Spinal cord (tissue), 10 donors: ENCODE results near the gene SCN9A. TPM values are rescaled to one million over a fixed set of nuclear protein-coding genes. Genes with fewer than 3 reads are reported as not detected.
A peak's percentile ranks its signal among the peaks of the same experiment; 100 is the strongest.
"Not testable (repeated sequence)": the region's sequence is repeated elsewhere in the genome, so short reads cannot be mapped to it uniquely, and the experiment has no call there.

Experiments
- DNase-seq, 6 donors: peaks; one replicate each; pipeline versions ENCODE4 v3.0.0 to v3.0.0-alpha.2; 2013 to 2015; ENCODE audit warnings: low spot score in 6 of 6, low read depth in 4 of 6
- H3K27ac ChIP-seq: one replicate; pipeline ENCODE4 v1.5.1; 2013; ENCODE audit warnings: low read depth, low read length, control low read depth
- H3K27me3 ChIP-seq: one replicate; pipeline ENCODE4 v1.6.1; 2013; ENCODE audit warnings: low read length; ENCODE audit not compliant: control insufficient read depth, insufficient read depth
- H3K36me3 ChIP-seq: one replicate; pipeline ENCODE4 v1.6.1; 2013; ENCODE audit warnings: low read length; ENCODE audit not compliant: control insufficient read depth, insufficient read depth
- H3K4me1 ChIP-seq: one replicate; pipeline ENCODE4 v1.6.1; 2013; ENCODE audit warnings: low read length; ENCODE audit not compliant: control insufficient read depth, insufficient read depth
- H3K4me3 ChIP-seq: one replicate; pipeline ENCODE4 v1.5.1; 2013; ENCODE audit warnings: low read depth, low read length, control low read depth
- H3K9me3 ChIP-seq: one replicate; pipeline ENCODE4 v1.6.1; 2013; ENCODE audit warnings: low read length; ENCODE audit not compliant: control insufficient read depth, insufficient read depth
- whole genome bisulfite sequencing: methylation state at CpG from one replicate; pipeline ENCODE4 v1.1.5; 2013; ENCODE audit warnings: missing lambda C conversion rate; ENCODE audit not compliant: insufficient coverage; 5-methylcytosine and 5-hydroxymethylcytosine counted together
- polyA plus RNA-seq, 2 donors: library from polyadenylated mRNA; unstranded; fragments of 120-200 nt; gene quantifications; one replicate each; pipeline ENCODE4 v1.2.1, GENCODE V29; 2013; ENCODE audit not compliant: insufficient read length in 2 of 2
- total RNA-seq, 2 donors: library from RNA; depleted of rRNA in 1 of 2; stranded (reverse); fragments of 120-200 nt in 1 of 2; fragments of >200 nt in 1 of 2; gene quantifications; one replicate each; pipeline versions ENCODE4 v1.2.3 to v1.2.4, GENCODE V29; 2013 to 2014
- donor health status: healthy.

The SCN9A gene
- total and polyA plus RNA-seq, 4 donors = 17.6 to 94.9 (median 18.2) TPM

- no peak overlapping the region for H3K27ac ChIP-seq
- H3K9me3 ChIP-seq = no peaks in the 10 kb centered on the region
- H3K4me1 ChIP-seq = no peaks in the 10 kb centered on the region
- no peaks in the 10 kb centered on the region for H3K27me3 ChIP-seq
- peak in 1 of 6 donors; percentile 42 for DNase-seq
- H3K4me3 ChIP-seq = no peak overlapping the region
- WGBS = 100% methylated on average over 1 of the region's 3 CpGs
- no peaks in the 10 kb centered on the region for H3K36me3 ChIP-seq
Measured at GRCh38 chr2:166361351-166362153, 14.2 kb downstream of the SCN9A start.

GRCh38 chr2:166360906-166361305 is 14.8 kb downstream of the SCN9A start:
- no CpG with 5 or more reads among the region's 2 CpGs for WGBS
- H3K4me3 ChIP-seq = no peak overlapping the region
- H3K9me3 ChIP-seq = no peaks in the 10 kb centered on the region
- no peak overlapping the region for H3K27ac ChIP-seq
- DNase-seq = no peak
- H3K27me3 ChIP-seq = no peaks in the 10 kb centered on the region
- H3K36me3 ChIP-seq = no peaks in the 10 kb centered on the region
- no peaks in the 10 kb centered on the region for H3K4me1 ChIP-seq

- Histone ChIP-seq H3K4me1 (no peaks in the 10 kb centered on the region), H3K27me3 (no peaks in the 10 kb centered on the region), H3K36me3 (no peaks in the 10 kb centered on the region), H3K9me3 (no peaks in the 10 kb centered on the region), H3K27ac (no peak overlapping the region), H3K4me3 (no peak overlapping the region)
- DNase-seq = no peak
Measured at GRCh38 chr2:166360426-166360825, 15.3 kb downstream of the SCN9A start.

- H3K9me3 ChIP-seq, H3K27ac ChIP-seq, H3K36me3 ChIP-seq, H3K4me1 ChIP-seq, H3K4me3 ChIP-seq, H3K27me3 ChIP-seq, DNase-seq: not testable (repeated sequence)
- WGBS = 100% methylated on average over 2 of the region's 4 CpGs
Measured at GRCh38 chr2:166357950-166358321, 17.8 kb downstream of the SCN9A start.

GRCh38 chr2:166357068-166357949 is 18.4 kb downstream of the SCN9A start:
- no peak overlapping the region for H3K27ac ChIP-seq
- no peaks in the 10 kb centered on the region for H3K4me1 ChIP-seq
- WGBS = 100% methylated on average over 2 of the region's 7 CpGs

GRCh38 chr2:166351319-166351718 is 24.4 kb downstream of the SCN9A start:
- H3K4me1 ChIP-seq = no peaks in the 10 kb centered on the region
- no peaks in the 10 kb centered on the region for H3K27me3 ChIP-seq
- DNase-seq = no peak
- no peaks in the 10 kb centered on the region for H3K9me3 ChIP-seq
- H3K36me3 ChIP-seq = no peaks in the 10 kb centered on the region
- H3K4me3 ChIP-seq = no peak overlapping the region
- no peak overlapping the region for H3K27ac ChIP-seq

More at GRCh38 chr2:166357068-166357949, 18.4 kb downstream of the SCN9A start:
- no peak for DNase-seq
- no peaks in the 10 kb centered on the region for H3K36me3 ChIP-seq
- no peak overlapping the region for H3K4me3 ChIP-seq
- H3K27me3 ChIP-seq = no peaks in the 10 kb centered on the region
- H3K9me3 ChIP-seq = no peaks in the 10 kb centered on the region

- Histone ChIP-seq H3K4me3 (no peak overlapping the region), H3K27me3 (no peaks in the 10 kb centered on the region), H3K9me3 (no peaks in the 10 kb centered on the region), H3K27ac (no peak overlapping the region), H3K36me3 (no peaks in the 10 kb centered on the region), H3K4me1 (no peaks in the 10 kb centered on the region)
- no CpG with 5 or more reads among the region's 2 CpGs for WGBS
- no peak for DNase-seq
Measured at GRCh38 chr2:166350525-166350924, 25.2 kb downstream of the SCN9A start.

- peak in 2 of 6 donors; percentile 33 to 34 for DNase-seq
- no peaks in the 10 kb centered on the region for H3K36me3 ChIP-seq
- H3K27ac ChIP-seq = peak overlapping the region; percentile 75
- WGBS = no CpG with 5 or more reads among the region's 4 CpGs
- no peak overlapping the region for H3K4me3 ChIP-seq
- H3K4me1 ChIP-seq = no peaks in the 10 kb centered on the region
- no peaks in the 10 kb centered on the region for H3K9me3 ChIP-seq
- H3K27me3 ChIP-seq = no peaks in the 10 kb centered on the region
Measured at GRCh38 chr2:166344286-166345113, 31.2 kb downstream of the SCN9A start.

GRCh38 chr2:166343467-166343866 is 32.3 kb downstream of the SCN9A start:
- H3K27me3 ChIP-seq = no peaks in the 10 kb centered on the region
- no peak overlapping the region for H3K27ac ChIP-seq
- 50% methylated on average over 1 of the region's 2 CpGs for WGBS
- H3K36me3 ChIP-seq = no peaks in the 10 kb centered on the region
- no peak for DNase-seq
- no peaks in the 10 kb centered on the region for H3K9me3 ChIP-seq
- H3K4me1 ChIP-seq = no peaks in the 10 kb centered on the region
- no peak overlapping the region for H3K4me3 ChIP-seq
